NCI-H1048 (cell line): ENCODE measurements around the gene NPPA.
"Not testable (repeated sequence)": the region's sequence is repeated elsewhere in the genome, so short reads cannot be mapped to it uniquely, and the experiment has no call there.

Experiments
- DNase-seq: peaks from one replicate; lab custom pipeline; 2025; lab: John Stamatoyannopoulos, UW

NPPA gene

GRCh38 chr1:11807133-11807532 lies 40.5 kb downstream of the NPPA start:
- no peak for DNase-seq

- DNase-seq, result no peak
Measured at GRCh38 chr1:11806307-11806936, 41.2 kb downstream of the NPPA start.

GRCh38 chr1:11805422-11806306 lies 41.9 kb downstream of the NPPA start, which contains the start of the genes CLCN6 and MTHFR:
CLCN6 (plus strand) TSS chr1:11806191; CDS start chr1:11806263, 72 bp downstream.
MTHFR (minus strand) TSS chr1:11805964; CDS start chr1:11803116, 2,848 bp downstream.
- DNase-seq, result peak; percentile 97

GRCh38 chr1:11804666-11805421 lies 42.7 kb downstream of the NPPA start:
- DNase-seq, result no peak

GRCh38 chr1:11803924-11804665 lies 43.5 kb downstream of the NPPA start:
- not testable (repeated sequence) for DNase-seq

GRCh38 chr1:11802973-11803885 lies 44.4 kb downstream of the NPPA start:
- DNase-seq, result no peak

- DNase-seq, result no peak
Measured at GRCh38 chr1:11802616-11802972, 45.0 kb downstream of the NPPA start.

- no peak for DNase-seq
Measured at GRCh38 chr1:11800756-11801433, 46.7 kb downstream of the NPPA start.

GRCh38 chr1:11800391-11800755 lies 47.2 kb downstream of the NPPA start:
- no peak for DNase-seq

- no peak for DNase-seq
Measured at GRCh38 chr1:11799896-11800295, 47.7 kb downstream of the NPPA start.

GRCh38 chr1:11799099-11799498 lies 48.5 kb downstream of the NPPA start:
- no peak for DNase-seq

- no peak for DNase-seq
Measured at GRCh38 chr1:11797525-11798216, 49.9 kb downstream of the NPPA start.

GRCh38 chr1:11796036-11796828 lies 51.4 kb downstream of the NPPA start:
- DNase-seq, result no peak
